ENCODE results near the gene RNASEH2B. TPM values are rescaled to one million over a fixed set of nuclear protein-coding genes. Genes with fewer than 3 reads are reported as not detected.

The RNASEH2B gene
- total and polyA plus RNA-seq, 2 experiments from 2014 or later = 21.1 to 27.5 TPM

GRCh38 chr13:50905256-50905655, 4.3 kb upstream of the RNASEH2B start:
- Histone ChIP-seq H3K36me3 (no peaks in the 10 kb centered on the region), H3K4me1 (ENCODE audit: low read depth) (peaks cover 7% of the 10 kb centered on the region), H3K27ac (no peak overlapping the region), H3K4me3 (no peak overlapping the region), H3K27me3 (no peaks in the 10 kb centered on the region), H3K9me3 (ENCODE audit: low read depth) (no peaks in the 10 kb centered on the region)
- DNase-seq (ENCODE audit: low read depth in 1 of 2, low spot score in 1 of 2) = peak in 1 of 2 donors; percentile 30
- no peak for TF ChIP-seq CTCF (IDR thresholded peaks at IDR 0.05; ENCODE audit: low read depth, low read length)

GRCh38 chr13:50907781-50908180, 1.8 kb upstream of the RNASEH2B start:
- Histone ChIP-seq H3K4me3 (no peak overlapping the region), H3K27me3 (no peaks in the 10 kb centered on the region), H3K9me3 (ENCODE audit: low read depth) (no peaks in the 10 kb centered on the region), H3K36me3 (no peaks in the 10 kb centered on the region), H3K4me1 (ENCODE audit: low read depth) (peaks cover 23% of the 10 kb centered on the region), H3K27ac (no peak overlapping the region)
- DNase-seq (ENCODE audit: low read depth in 1 of 2, low spot score in 1 of 2) = no peak
- TF ChIP-seq CTCF (IDR thresholded peaks at IDR 0.05; ENCODE audit: low read depth, low read length) = no peak

DNA sequence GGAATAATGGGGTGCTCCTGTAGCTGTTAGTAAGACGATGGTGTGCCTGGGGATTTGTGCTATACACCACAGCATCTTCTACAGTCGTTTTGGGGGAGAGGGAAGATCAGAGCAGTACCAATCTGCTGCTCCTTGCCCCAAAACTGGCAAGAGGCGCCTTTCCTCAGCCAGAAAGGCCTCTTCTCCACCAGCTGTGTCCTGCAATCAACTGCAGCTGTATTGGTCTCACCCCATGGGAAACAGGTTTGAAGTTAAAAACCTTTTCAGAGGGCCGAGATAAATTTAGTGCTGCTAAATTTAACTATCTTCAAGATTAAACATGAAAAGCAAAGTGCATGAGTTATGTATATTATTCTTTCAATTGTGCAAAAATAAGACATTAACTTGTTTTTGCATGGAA, 1.2 kb upstream of the RNASEH2B start:
- no peak for TF ChIP-seq CTCF (IDR thresholded peaks at IDR 0.05; ENCODE audit: low read depth, low read length)
- Histone ChIP-seq H3K36me3 (no peaks in the 10 kb centered on the region), H3K9me3 (ENCODE audit: low read depth) (no peaks in the 10 kb centered on the region), H3K4me3 (no peak overlapping the region), H3K27me3 (no peaks in the 10 kb centered on the region), H3K27ac (no peak overlapping the region), H3K4me1 (ENCODE audit: low read depth) (peaks cover 23% of the 10 kb centered on the region)
- DNase-seq (ENCODE audit: low read depth in 1 of 2, low spot score in 1 of 2) = no peak

DNA sequence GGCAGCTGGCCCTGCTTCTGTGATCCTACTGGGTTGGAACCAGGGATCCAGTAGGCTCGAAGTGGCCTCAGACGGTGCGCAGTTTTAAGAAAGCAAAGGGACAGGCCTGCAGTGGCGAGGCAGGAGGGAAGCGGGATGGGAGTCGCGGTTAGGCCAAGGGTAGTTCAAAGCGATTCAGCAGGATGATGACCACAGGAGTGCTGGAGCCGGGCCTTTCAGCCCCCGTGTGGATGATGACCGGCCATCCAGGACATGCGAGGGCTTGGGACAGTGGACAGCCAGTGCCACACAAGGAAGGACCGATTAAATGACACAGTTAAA, 854 bp downstream of the RNASEH2B start:
- Histone ChIP-seq H3K36me3 (no peaks in the 10 kb centered on the region), H3K9me3 (ENCODE audit: low read depth) (no peaks in the 10 kb centered on the region), H3K27ac (peak overlapping the region; percentile 47), H3K4me1 (ENCODE audit: low read depth) (peaks cover 31% of the 10 kb centered on the region), H3K4me3 (peak overlapping the region; percentile 66), H3K27me3 (no peaks in the 10 kb centered on the region)
- no peak for TF ChIP-seq CTCF (IDR thresholded peaks at IDR 0.05; ENCODE audit: low read depth, low read length)
- DNase-seq (ENCODE audit: low read depth in 1 of 2, low spot score in 1 of 2) = peak; percentile 42 to 46

DNA sequence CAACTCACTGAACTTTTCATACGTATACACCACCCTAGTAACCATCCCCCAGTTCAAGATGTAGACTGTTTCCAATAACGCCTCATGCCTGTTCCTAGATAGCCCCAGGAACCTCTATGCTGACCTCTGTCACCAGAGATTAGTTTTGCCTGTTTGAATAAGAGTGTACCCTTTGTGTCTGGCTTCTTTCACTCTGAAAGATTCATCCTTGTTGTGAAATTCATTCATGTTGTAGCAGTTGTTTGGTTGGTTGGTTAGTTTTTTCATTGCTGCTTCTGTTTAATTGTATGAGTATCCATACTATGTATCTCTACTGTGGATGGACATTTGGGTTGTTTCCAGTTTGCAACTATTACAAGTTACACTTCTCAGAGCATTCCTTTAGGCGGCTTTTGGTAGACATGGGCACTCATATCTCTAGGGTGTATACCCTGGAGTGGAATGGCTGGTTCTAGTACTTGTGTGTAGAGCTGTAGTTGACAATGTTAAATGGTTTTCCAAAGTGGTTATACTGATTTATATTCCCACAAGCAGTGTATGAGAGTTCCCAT, 1.6 kb downstream of the RNASEH2B start:
- Histone ChIP-seq H3K9me3 (ENCODE audit: low read depth) (no peaks in the 10 kb centered on the region), H3K4me1 (ENCODE audit: low read depth) (peaks cover 31% of the 10 kb centered on the region), H3K27me3 (no peaks in the 10 kb centered on the region), H3K27ac (peak overlapping the region; percentile 47), H3K4me3 (peak overlapping the region; percentile 66), H3K36me3 (no peaks in the 10 kb centered on the region)
- DNase-seq (ENCODE audit: low read depth in 1 of 2, low spot score in 1 of 2) = peak; percentile 17 to 59
- TF ChIP-seq CTCF (IDR thresholded peaks at IDR 0.05; ENCODE audit: low read depth, low read length) = no peak

Measured in cardiac muscle cell (in vitro differentiated cells and primary cell).